Tibial nerve (tissue), 3 donors: Measurements from ENCODE around the gene GNAI2.

ENCODE experiments used
- CTCF ChIP-seq, 5 experiments: fragments of 200-600 bp in 3 of 5; fragments of 450-650 bp in 2 of 5; sonication (generic) in 3 of 5; IDR thresholded peaks; one replicate each; pipeline ENCODE4 v1.5.1; 2016 to 2019; ENCODE audit warnings: antibody characterized with exemption in 5 of 5, mild to moderate bottlenecking in 3 of 5, moderate library complexity in 2 of 5
- POLR2A ChIP-seq, 2 donors: fragments of 450-650 bp; IDR thresholded peaks; one replicate each; pipeline ENCODE4 v1.6.1; 2017; ENCODE audit warnings: antibody characterized with exemption in 2 of 2, mild to moderate bottlenecking in 2 of 2, moderate library complexity in 2 of 2

- TF ChIP-seq CTCF (IDR thresholded peaks at IDR 0.05) (no peak), POLR2A (IDR thresholded peaks at IDR 0.05) (no peak)
Measured at GRCh38 chr3:50193286-50193685, 42.7 kb upstream of the GNAI2 start.
